Natural killer cell (primary cell): Measurements from ENCODE around the gene FOXP1. TPM values are rescaled to one million over a fixed set of nuclear protein-coding genes. Genes with fewer than 3 reads are reported as not detected.

Experiments
- ATAC-seq, 3 donors: fragments of 150-1000 bp in 2 of 3; fragments of 200-7000 bp in 1 of 3; cut with Tn5 transposase; 1 replicate in 1 of 3; 2 replicates in 2 of 3; pipeline ENCODE4 v1.10.0; 2021; ENCODE audit warnings: mild to moderate bottlenecking in 2 of 3, moderate library complexity in 2 of 3
- DNase-seq, 2 donors: peaks; one replicate each; pipeline versions ENCODE4 v3.0.0 to v3.0.0-alpha.2; 2013 to 2021; ENCODE audit warnings: mixed read lengths in 1 of 2
- H3K27ac ChIP-seq: one replicate; pipeline ENCODE4 v1.5.1; 2013; ENCODE audit warnings: mild to moderate bottlenecking, low read length
- H3K27me3 ChIP-seq: one replicate; pipeline ENCODE4 v1.6.1; 2013; ENCODE audit warnings: low read length; ENCODE audit not compliant: control insufficient read depth, insufficient read depth
- H3K36me3 ChIP-seq: one replicate; pipeline ENCODE4 v1.6.1; 2013; ENCODE audit warnings: low read length; ENCODE audit not compliant: control insufficient read depth, insufficient read depth
- H3K4me1 ChIP-seq: one replicate; pipeline ENCODE4 v1.6.1; 2013; ENCODE audit warnings: low read length; ENCODE audit not compliant: control insufficient read depth, insufficient read depth
- H3K4me3 ChIP-seq: one replicate; pipeline ENCODE4 v1.5.1; 2013; ENCODE audit warnings: low read length
- H3K9me3 ChIP-seq: one replicate; pipeline ENCODE4 v1.6.1; 2013; ENCODE audit warnings: low read length; ENCODE audit not compliant: control insufficient read depth, insufficient read depth
- H3K27ac Mint-ChIP-seq, 2 donors: one replicate each; pipeline ENCODE4 v1.8.0; 2022; ENCODE audit warnings: mild to moderate bottlenecking in 2 of 2, mixed read lengths in 2 of 2, moderate library complexity in 1 of 2
- H3K27me3 Mint-ChIP-seq, 2 donors: one replicate each; pipeline ENCODE4 v1.8.0; 2022; ENCODE audit warnings: low read depth in 2 of 2, mixed read lengths in 2 of 2
- H3K36me3 Mint-ChIP-seq: one replicate; pipeline ENCODE4 v1.8.0; 2022; ENCODE audit warnings: mixed read lengths
- H3K4me1 Mint-ChIP-seq, 2 donors: one replicate each; pipeline ENCODE4 v1.8.0; 2022; ENCODE audit warnings: mixed read lengths in 2 of 2
- H3K4me3 Mint-ChIP-seq: one replicate; pipeline ENCODE4 v1.8.0; 2022; ENCODE audit warnings: mild to moderate bottlenecking, moderate library complexity, mixed read lengths
- H3K9me3 Mint-ChIP-seq, 2 donors: one replicate each; pipeline ENCODE4 v1.8.0; 2022; ENCODE audit warnings: mixed read lengths in 2 of 2
- CTCF ChIP-seq: fragments of 200-600 bp; IDR thresholded peaks from one replicate; pipeline ENCODE4 v1.8.0; 2022; ENCODE audit warnings: antibody characterized with exemption
- WGBS: methylation state at CpG from one replicate; pipeline ENCODE4 v1.1.7; 2013; ENCODE audit warnings: missing lambda C conversion rate; ENCODE audit not compliant: insufficient coverage; 5-methylcytosine and 5-hydroxymethylcytosine counted together
- intact Hi-C: fragments of 100-400 bp; cut with micrococcal nuclease; formaldehyde crosslinking; loops from one replicate; pipeline ENCODE4 v1.14.2; 2022
- total RNA-seq, 4 donors: library from RNA; stranded (reverse); fragments of 120-200 nt in 1 of 4; gene quantifications; one replicate each; pipeline versions ENCODE4 v1.2.3 to v1.2.4, GENCODE V29; 2013 to 2022

Gene FOXP1
- total RNA-seq, 3 donors from 2014 or later (not counting 1 experiment from before 2014, with no cell fraction given) = 166 to 185 (median 166) TPM

GRCh38 chr3:71358243-71358642 lies 225.3 kb downstream of the FOXP1 start:
- DNase-seq (no peak), ATAC-seq (no peak)
- Mint-ChIP-seq H3K36me3 (no peaks in the 10 kb centered on the region), H3K9me3 (no peaks in the 10 kb centered on the region), H3K4me1 (no peaks in the 10 kb centered on the region), H3K27me3 (no peaks in the 10 kb centered on the region), H3K4me3 (no peak overlapping the region), H3K27ac (no peak overlapping the region)
- Histone ChIP-seq H3K36me3 (no peaks in the 10 kb centered on the region), H3K27ac (no peak overlapping the region), H3K4me1 (no peaks in the 10 kb centered on the region), H3K9me3 (no peaks in the 10 kb centered on the region), H3K4me3 (no peak overlapping the region), H3K27me3 (no peaks in the 10 kb centered on the region)
- no peak for TF ChIP-seq CTCF
- WGBS = 87% methylated on average over 4 of the region's 8 CpGs
- intact Hi-C loops = no loop called here

GRCh38 chr3:71356265-71356664 lies 227.3 kb downstream of the FOXP1 start:
- no peak for DNase-seq
- no peak overlapping the region for H3K4me3 Mint-ChIP-seq

GRCh38 chr3:71355862-71356261 lies 227.7 kb downstream of the FOXP1 start:
- DNase-seq (no peak), ATAC-seq (no peak)
- no peaks in the 10 kb centered on the region for H3K36me3 ChIP-seq
- no peaks in the 10 kb centered on the region for H3K27me3 ChIP-seq
- WGBS = 77% methylated on average over 7 of the region's 7 CpGs
- Mint-ChIP-seq H3K27ac (no peak overlapping the region), H3K4me1 (no peaks in the 10 kb centered on the region), H3K4me3 (no peak overlapping the region), H3K9me3 (no peaks in the 10 kb centered on the region), H3K27me3 (no peaks in the 10 kb centered on the region), H3K36me3 (no peaks in the 10 kb centered on the region)
- no peaks in the 10 kb centered on the region for H3K4me1 ChIP-seq
- intact Hi-C loops = no loop called here
- no peak overlapping the region for H3K27ac ChIP-seq
- TF ChIP-seq CTCF = no peak
- H3K9me3 ChIP-seq = no peaks in the 10 kb centered on the region
- no peak overlapping the region for H3K4me3 ChIP-seq

More at GRCh38 chr3:71356265-71356664, 227.3 kb downstream of the FOXP1 start:
- Histone ChIP-seq H3K4me1 (no peaks in the 10 kb centered on the region), H3K27ac (no peak overlapping the region), H3K36me3 (no peaks in the 10 kb centered on the region), H3K4me3 (no peak overlapping the region), H3K27me3 (no peaks in the 10 kb centered on the region), H3K9me3 (no peaks in the 10 kb centered on the region)
- Mint-ChIP-seq H3K9me3 (no peaks in the 10 kb centered on the region), H3K27ac (no peak overlapping the region), H3K36me3 (no peaks in the 10 kb centered on the region), H3K4me1 (no peaks in the 10 kb centered on the region), H3K27me3 (no peaks in the 10 kb centered on the region)
- no peak for TF ChIP-seq CTCF
- no peak for ATAC-seq
- 75% methylated on average over 5 of the region's 6 CpGs for WGBS
- intact Hi-C loops = no loop called here

- Mint-ChIP-seq H3K9me3 (no peaks in the 10 kb centered on the region), H3K27me3 (no peaks in the 10 kb centered on the region), H3K4me3 (no peak overlapping the region), H3K27ac (no peak overlapping the region), H3K4me1 (no peaks in the 10 kb centered on the region), H3K36me3 (no peaks in the 10 kb centered on the region)
- H3K9me3 ChIP-seq = no peaks in the 10 kb centered on the region
- H3K27ac ChIP-seq = no peak overlapping the region
- DNase-seq (no peak), ATAC-seq (no peak)
- H3K27me3 ChIP-seq = no peaks in the 10 kb centered on the region
- H3K4me1 ChIP-seq = no peaks in the 10 kb centered on the region
- no peak overlapping the region for H3K4me3 ChIP-seq
- intact Hi-C loops = no loop called here
- WGBS = 90% methylated on average over 3 of the region's 5 CpGs
- no peaks in the 10 kb centered on the region for H3K36me3 ChIP-seq
- TF ChIP-seq CTCF = no peak
Measured at GRCh38 chr3:71355037-71355436, 228.5 kb downstream of the FOXP1 start.
